Muscle layer of colon (tissue), 2 donors: Measurements from ENCODE around the gene MARK3.
"Not testable (repeated sequence)": the region's sequence is repeated elsewhere in the genome, so short reads cannot be mapped to it uniquely, and the experiment has no call there.

Experiments used
- H3K27ac ChIP-seq: one replicate; pipeline ENCODE4 v1.7.0; 2013; ENCODE audit warnings: low read depth, mild to moderate bottlenecking, low read length, moderate library complexity
- H3K27me3 ChIP-seq, 2 donors: one replicate each; pipeline ENCODE4 v1.7.0; 2013; ENCODE audit warnings: low read length in 2 of 2, mild to moderate bottlenecking in 2 of 2; ENCODE audit not compliant: insufficient read depth in 2 of 2, control insufficient read depth in 1 of 2
- H3K36me3 ChIP-seq: one replicate; pipeline ENCODE4 v1.7.0; 2013; ENCODE audit warnings: mild to moderate bottlenecking, low read length; ENCODE audit not compliant: insufficient read depth
- H3K4me1 ChIP-seq: one replicate; pipeline ENCODE4 v1.7.0; 2013; ENCODE audit warnings: mild to moderate bottlenecking, low read length; ENCODE audit not compliant: insufficient read depth
- H3K4me3 ChIP-seq, 2 donors: one replicate each; pipeline ENCODE4 v1.7.0; 2013; ENCODE audit warnings: low read length in 2 of 2, low read depth in 1 of 2, mild to moderate bottlenecking in 1 of 2, moderate library complexity in 1 of 2
- H3K9ac ChIP-seq: one replicate; pipeline ENCODE4 v1.7.0; 2013; ENCODE audit warnings: low read length
- H3K9me3 ChIP-seq: one replicate; pipeline ENCODE4 v1.7.0; 2013; ENCODE audit warnings: mild to moderate bottlenecking, low read length
- donor health status: abdominal sarcoma.
- donor health status: Adenocarcinoma of cecum.

Gene MARK3

GRCh38 chr14:103347091-103347815, 38.0 kb upstream of the MARK3 start:
- no peak overlapping the region for H3K9ac ChIP-seq
- peaks cover 29% of the 10 kb centered on the region for H3K36me3 ChIP-seq
- no peak overlapping the region for H3K27ac ChIP-seq
- no peak overlapping the region for H3K4me3 ChIP-seq
- no peaks in the 10 kb centered on the region for H3K4me1 ChIP-seq
- H3K27me3 ChIP-seq, result no peaks in the 10 kb centered on the region
- H3K9me3 ChIP-seq, result no peaks in the 10 kb centered on the region

- Histone ChIP-seq H3K4me1 (no peaks in the 10 kb centered on the region), H3K9me3 (no peaks in the 10 kb centered on the region), H3K36me3 (peaks cover 20% of the 10 kb centered on the region), H3K4me3 (no peak overlapping the region), H3K9ac (no peak overlapping the region), H3K27me3 (no peaks in the 10 kb centered on the region), H3K27ac (no peak overlapping the region)
Measured at GRCh38 chr14:103348154-103348553, 37.1 kb upstream of the MARK3 start.

GRCh38 chr14:103349982-103350381, 35.2 kb upstream of the MARK3 start:
- no peaks in the 10 kb centered on the region for H3K9me3 ChIP-seq

GRCh38 chr14:103353362-103353761, 31.9 kb upstream of the MARK3 start:
- Histone ChIP-seq H3K27ac (no peak overlapping the region), H3K4me3 (no peak overlapping the region), H3K9me3 (no peaks in the 10 kb centered on the region), H3K4me1 (no peaks in the 10 kb centered on the region), H3K9ac (no peak overlapping the region), H3K36me3 (no peaks in the 10 kb centered on the region), H3K27me3 (no peaks in the 10 kb centered on the region)

More at GRCh38 chr14:103349982-103350381, 35.2 kb upstream of the MARK3 start:
- no peaks in the 10 kb centered on the region for H3K4me1 ChIP-seq
- peaks cover 1% of the 10 kb centered on the region for H3K36me3 ChIP-seq
- no peaks in the 10 kb centered on the region for H3K27me3 ChIP-seq
- H3K27ac ChIP-seq, result no peak overlapping the region
- H3K9ac ChIP-seq, result no peak overlapping the region
- H3K4me3 ChIP-seq, result no peak overlapping the region

GRCh38 chr14:103354141-103354540, 31.1 kb upstream of the MARK3 start:
- H3K4me1 ChIP-seq, result no peaks in the 10 kb centered on the region
- H3K9ac ChIP-seq, result no peak overlapping the region
- no peaks in the 10 kb centered on the region for H3K27me3 ChIP-seq
- H3K36me3 ChIP-seq, result no peaks in the 10 kb centered on the region
- no peaks in the 10 kb centered on the region for H3K9me3 ChIP-seq
- no peak overlapping the region for H3K4me3 ChIP-seq
- H3K27ac ChIP-seq, result no peak overlapping the region

GRCh38 chr14:103356024-103356682, 29.1 kb upstream of the MARK3 start:
- no peaks in the 10 kb centered on the region for H3K27me3 ChIP-seq
- H3K9me3 ChIP-seq, result no peaks in the 10 kb centered on the region
- H3K27ac ChIP-seq, result no peak overlapping the region
- no peaks in the 10 kb centered on the region for H3K36me3 ChIP-seq
- H3K9ac ChIP-seq, result no peak overlapping the region
- no peaks in the 10 kb centered on the region for H3K4me1 ChIP-seq
- H3K4me3 ChIP-seq, result no peak overlapping the region

- not testable (repeated sequence) for H3K9ac ChIP-seq, H3K4me3 ChIP-seq, H3K27ac ChIP-seq, H3K9me3 ChIP-seq, H3K4me1 ChIP-seq, H3K36me3 ChIP-seq, H3K27me3 ChIP-seq
Measured at GRCh38 chr14:103357552-103357951, 27.7 kb upstream of the MARK3 start.

GRCh38 chr14:103360548-103360947, 24.7 kb upstream of the MARK3 start:
- no peak overlapping the region for H3K4me3 ChIP-seq
- no peak overlapping the region for H3K9ac ChIP-seq
- no peaks in the 10 kb centered on the region for H3K9me3 ChIP-seq
- H3K4me1 ChIP-seq, result no peaks in the 10 kb centered on the region
- H3K27ac ChIP-seq, result no peak overlapping the region
- H3K27me3 ChIP-seq, result no peaks in the 10 kb centered on the region
- no peaks in the 10 kb centered on the region for H3K36me3 ChIP-seq

- Histone ChIP-seq H3K36me3 (no peaks in the 10 kb centered on the region), H3K27ac (no peak overlapping the region), H3K9ac (no peak overlapping the region), H3K4me3 (no peak overlapping the region), H3K27me3 (no peaks in the 10 kb centered on the region), H3K4me1 (no peaks in the 10 kb centered on the region), H3K9me3 (no peaks in the 10 kb centered on the region)
Measured at GRCh38 chr14:103361867-103362266, 23.3 kb upstream of the MARK3 start.

GRCh38 chr14:103362780-103363179, 22.4 kb upstream of the MARK3 start:
- no peak overlapping the region for H3K9ac ChIP-seq
- H3K4me3 ChIP-seq, result no peak overlapping the region
- no peaks in the 10 kb centered on the region for H3K9me3 ChIP-seq
- no peaks in the 10 kb centered on the region for H3K36me3 ChIP-seq
- H3K27ac ChIP-seq, result no peak overlapping the region
- H3K4me1 ChIP-seq, result no peaks in the 10 kb centered on the region
- no peaks in the 10 kb centered on the region for H3K27me3 ChIP-seq

- Histone ChIP-seq H3K4me1 (no peaks in the 10 kb centered on the region), H3K9me3 (no peaks in the 10 kb centered on the region), H3K27ac (no peak overlapping the region), H3K9ac (no peak overlapping the region), H3K36me3 (no peaks in the 10 kb centered on the region), H3K4me3 (no peak overlapping the region), H3K27me3 (no peaks in the 10 kb centered on the region)
Measured at GRCh38 chr14:103366741-103367140, 18.5 kb upstream of the MARK3 start.

- Histone ChIP-seq H3K4me1 (no peaks in the 10 kb centered on the region), H3K4me3 (no peak overlapping the region), H3K9ac (no peak overlapping the region), H3K27ac (no peak overlapping the region), H3K9me3 (no peaks in the 10 kb centered on the region), H3K36me3 (no peaks in the 10 kb centered on the region), H3K27me3 (no peaks in the 10 kb centered on the region)
Measured at GRCh38 chr14:103367995-103368394, 17.2 kb upstream of the MARK3 start.
